ENCODE results near the gene PLXNA1.

The PLXNA1 gene

DNA sequence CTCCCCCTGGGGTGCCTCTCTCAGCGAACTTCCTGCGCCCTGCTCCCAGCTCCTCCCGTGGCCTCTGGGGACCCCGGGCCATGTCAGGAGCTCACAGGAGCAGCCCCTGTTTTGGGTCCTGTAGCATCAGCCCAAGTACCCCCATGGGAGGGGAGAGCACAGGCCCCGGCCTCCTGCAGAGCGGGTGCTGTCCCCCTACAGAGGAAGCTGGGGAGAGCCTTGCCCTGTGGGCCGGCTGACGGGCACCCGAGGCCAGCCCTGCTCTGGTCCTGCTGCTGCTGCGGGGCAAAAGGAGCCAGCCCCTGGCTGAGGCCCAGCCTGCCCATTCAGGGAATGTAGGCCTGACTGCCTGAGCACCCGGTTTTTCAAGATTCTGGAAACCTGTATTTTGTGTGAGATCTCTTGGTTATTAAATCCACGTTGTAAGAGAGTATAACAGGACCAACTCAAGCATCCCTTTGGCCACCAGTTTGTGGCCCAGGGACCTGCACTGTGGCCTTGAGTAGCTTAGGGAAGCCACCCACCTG is 12.4 kb downstream of the PLXNA1 start:
- no peak for TF ChIP-seq MYC (IDR thresholded peaks at IDR 0.05; ENCODE audit: low read depth, low read length)
- TF ChIP-seq, protein P1, sequence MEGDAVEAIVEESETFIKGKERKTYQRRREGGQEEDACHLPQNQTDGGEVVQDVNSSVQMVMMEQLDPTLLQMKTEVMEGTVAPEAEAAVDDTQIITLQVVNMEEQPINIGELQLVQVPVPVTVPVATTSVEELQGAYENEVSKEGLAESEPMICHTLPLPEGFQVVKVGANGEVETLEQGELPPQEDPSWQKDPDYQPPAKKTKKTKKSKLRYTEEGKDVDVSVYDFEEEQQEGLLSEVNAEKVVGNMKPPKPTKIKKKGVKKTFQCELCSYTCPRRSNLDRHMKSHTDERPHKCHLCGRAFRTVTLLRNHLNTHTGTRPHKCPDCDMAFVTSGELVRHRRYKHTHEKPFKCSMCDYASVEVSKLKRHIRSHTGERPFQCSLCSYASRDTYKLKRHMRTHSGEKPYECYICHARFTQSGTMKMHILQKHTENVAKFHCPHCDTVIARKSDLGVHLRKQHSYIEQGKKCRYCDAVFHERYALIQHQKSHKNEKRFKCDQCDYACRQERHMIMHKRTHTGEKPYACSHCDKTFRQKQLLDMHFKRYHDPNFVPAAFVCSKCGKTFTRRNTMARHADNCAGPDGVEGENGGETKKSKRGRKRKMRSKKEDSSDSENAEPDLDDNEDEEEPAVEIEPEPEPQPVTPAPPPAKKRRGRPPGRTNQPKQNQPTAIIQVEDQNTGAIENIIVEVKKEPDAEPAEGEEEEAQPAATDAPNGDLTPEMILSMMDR (IDR thresholded peaks at IDR 0.05; ENCODE audit: low read depth, low read length): no peak
- TF ChIP-seq, protein P2, sequence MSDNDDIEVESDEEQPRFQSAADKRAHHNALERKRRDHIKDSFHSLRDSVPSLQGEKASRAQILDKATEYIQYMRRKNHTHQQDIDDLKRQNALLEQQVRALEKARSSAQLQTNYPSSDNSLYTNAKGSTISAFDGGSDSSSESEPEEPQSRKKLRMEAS (IDR thresholded peaks at IDR 0.05; ENCODE audit: low read depth, low read length): no peak
- no peak for TF ChIP-seq POLR2A (IDR thresholded peaks at IDR 0.05; ENCODE audit: extremely low read depth, insufficient read length)
- no peak for DNase-seq (ENCODE audit: low read depth)
- no peak overlapping the region for H3K4me3 ChIP-seq (ENCODE audit: low read depth, low read length)

DNA sequence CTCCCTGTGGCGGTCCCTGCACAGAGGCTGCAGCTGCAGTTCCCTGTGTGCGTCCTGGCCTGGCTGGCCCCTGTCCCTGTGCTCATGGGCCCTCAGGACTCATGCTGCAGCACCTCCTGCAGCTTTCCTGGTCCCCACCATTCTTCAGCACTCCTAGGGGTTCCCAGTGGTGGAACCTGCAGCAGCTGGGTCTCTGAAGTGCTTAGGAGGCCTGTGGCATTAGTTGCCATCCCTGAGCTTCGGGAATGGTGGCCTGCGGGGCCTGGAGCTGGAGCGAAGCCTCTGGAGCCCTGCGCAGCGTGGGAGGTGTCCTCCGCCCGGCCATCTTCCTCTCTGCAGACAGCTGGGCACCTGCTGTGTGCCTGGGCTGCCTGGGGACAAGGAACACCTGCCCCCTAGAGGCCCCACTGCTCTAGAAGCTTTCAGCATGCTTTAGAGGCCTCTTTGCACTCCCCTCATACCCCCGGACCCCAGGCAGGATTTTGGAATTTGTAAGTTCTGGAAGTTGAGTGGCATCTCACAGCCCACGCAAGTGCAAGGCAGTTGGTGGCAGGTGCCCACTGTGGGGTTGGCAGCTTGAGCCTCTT is 13.1 kb downstream of the PLXNA1 start:
- H3K4me3 ChIP-seq (ENCODE audit: low read depth, low read length): no peak overlapping the region
- DNase-seq (ENCODE audit: low read depth): no peak
- TF ChIP-seq, protein P1 (IDR thresholded peaks at IDR 0.05; ENCODE audit: low read depth, low read length): no peak
- TF ChIP-seq POLR2A (IDR thresholded peaks at IDR 0.05; ENCODE audit: extremely low read depth, insufficient read length) (no peak), MYC (IDR thresholded peaks at IDR 0.05; ENCODE audit: low read depth, low read length) (no peak)
- TF ChIP-seq, protein P2 (IDR thresholded peaks at IDR 0.05; ENCODE audit: low read depth, low read length): no peak

DNA sequence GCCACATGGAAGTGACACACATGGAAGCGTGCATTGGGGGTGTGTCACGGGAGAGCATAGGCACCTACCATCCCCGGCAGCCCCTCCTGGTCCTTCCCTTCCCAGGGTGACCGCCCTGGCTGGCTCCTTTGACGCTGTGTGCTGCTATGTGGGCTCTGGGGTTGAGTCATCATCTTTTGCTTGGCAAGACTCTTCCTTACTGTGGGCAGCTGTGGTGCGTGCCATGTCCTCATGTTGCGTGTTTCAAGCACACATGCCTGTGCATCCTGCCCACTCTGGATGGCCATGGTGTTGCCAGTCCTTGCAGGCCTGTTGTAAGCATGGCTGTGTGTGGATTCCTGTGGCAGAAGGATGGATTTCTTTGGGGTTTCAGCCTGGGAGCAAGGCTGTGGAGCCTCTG is 14.0 kb downstream of the PLXNA1 start:
- DNase-seq (ENCODE audit: low read depth): no peak
- TF ChIP-seq POLR2A (IDR thresholded peaks at IDR 0.05; ENCODE audit: extremely low read depth, insufficient read length) (no peak), MYC (IDR thresholded peaks at IDR 0.05; ENCODE audit: low read depth, low read length) (no peak)
- TF ChIP-seq, protein P1 (IDR thresholded peaks at IDR 0.05; ENCODE audit: low read depth, low read length): no peak
- TF ChIP-seq, protein P2 (IDR thresholded peaks at IDR 0.05; ENCODE audit: low read depth, low read length): no peak

GRCh38 chr3:126997455-126998038 is 14.6 kb downstream of the PLXNA1 start:
- TF ChIP-seq, protein P1 (IDR thresholded peaks at IDR 0.05; ENCODE audit: low read depth, low read length): no peak
- TF ChIP-seq POLR2A (IDR thresholded peaks at IDR 0.05; ENCODE audit: extremely low read depth, insufficient read length): no peak
- TF ChIP-seq, protein P2 (IDR thresholded peaks at IDR 0.05; ENCODE audit: low read depth, low read length): no peak
- TF ChIP-seq MYC (IDR thresholded peaks at IDR 0.05; ENCODE audit: low read depth, low read length): no peak
- H3K4me3 ChIP-seq (ENCODE audit: low read depth, low read length): no peak overlapping the region
- no peak for DNase-seq (ENCODE audit: low read depth)

More for the DNA sequence above, 14.0 kb downstream of the PLXNA1 start:
- no peak overlapping the region for H3K4me3 ChIP-seq (ENCODE audit: low read depth, low read length)

DNA sequence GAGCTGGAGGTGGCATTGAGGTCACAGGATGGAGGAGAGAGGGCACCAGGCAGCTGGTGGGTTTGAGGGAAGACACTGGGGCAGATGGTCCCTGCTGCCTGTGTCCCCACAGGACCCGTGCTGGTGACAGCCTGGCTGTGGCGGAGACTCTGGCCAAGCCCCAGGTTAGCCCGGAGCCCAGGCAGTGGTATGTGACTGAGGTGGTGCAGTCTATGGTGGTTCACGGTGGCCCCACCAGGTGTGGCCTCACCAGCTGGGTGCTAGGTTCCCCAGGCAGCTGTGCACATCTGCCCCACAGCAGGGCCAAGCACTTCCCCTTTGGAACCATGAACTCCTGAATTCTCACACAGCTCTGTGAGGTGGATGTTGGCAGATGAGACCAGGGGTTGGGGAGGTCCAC is 15.4 kb downstream of the PLXNA1 start:
- H3K4me3 ChIP-seq (ENCODE audit: low read depth, low read length): no peak overlapping the region
- TF ChIP-seq, protein P2 (IDR thresholded peaks at IDR 0.05; ENCODE audit: low read depth, low read length): no peak
- no peak for TF ChIP-seq POLR2A (IDR thresholded peaks at IDR 0.05; ENCODE audit: extremely low read depth, insufficient read length)
- TF ChIP-seq, protein P1 (IDR thresholded peaks at IDR 0.05; ENCODE audit: low read depth, low read length): no peak
- DNase-seq (ENCODE audit: low read depth): no peak
